RPMI8226 (cell line): Measurements from ENCODE around the gene SEPTIN1.

Experiments used
- DNase-seq: peaks from one replicate; pipeline ENCODE4 v3.0.0-alpha.2; 2015

SEPTIN1 gene

DNA sequence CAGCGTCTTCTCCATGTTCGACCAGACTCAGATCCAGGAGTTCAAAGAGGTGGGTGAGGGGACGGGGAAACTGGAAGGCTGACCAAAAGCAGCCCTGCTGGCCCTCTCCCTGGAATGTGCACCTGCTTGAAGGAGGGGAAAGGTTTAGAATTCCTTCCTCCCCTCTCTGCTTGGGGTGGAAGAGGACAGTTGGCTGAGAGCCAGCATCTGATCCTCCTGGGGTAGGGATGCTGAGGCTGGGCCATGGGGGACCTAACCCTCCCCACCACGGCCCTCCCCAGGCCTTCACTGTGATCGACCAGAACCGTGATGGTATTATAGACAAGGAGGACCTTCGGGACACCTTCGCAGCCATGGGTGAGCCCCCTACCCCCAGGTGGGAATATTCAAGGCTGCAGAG lies 6.5 kb downstream of the SEPTIN1 start:
- DNase-seq = no peak

DNA sequence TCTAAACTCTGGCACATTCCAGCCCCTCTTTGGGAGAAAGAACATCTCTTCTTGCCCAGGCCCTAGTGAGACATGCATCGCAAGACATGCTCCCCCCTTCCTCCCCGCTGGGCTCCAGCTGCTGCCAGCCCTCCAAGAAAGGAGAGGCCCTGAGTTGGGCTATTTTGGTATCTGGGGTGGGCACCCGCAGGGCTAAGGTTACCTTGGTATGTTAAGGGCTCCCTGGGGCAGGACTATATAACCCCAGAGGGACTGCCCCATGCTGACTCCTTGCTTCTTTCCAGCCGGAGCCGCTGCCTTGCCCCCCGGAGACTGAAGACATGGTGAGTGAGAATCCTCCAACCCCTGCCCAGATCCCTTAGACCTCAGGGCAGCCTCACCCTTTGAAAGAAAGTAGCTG lies 7.8 kb downstream of the SEPTIN1 start, which contains the start of gene MYL11:
Gene MYL11 (plus strand): TSS at position 265 of the 400 bp plus-strand sequence. CDS start 56 bp downstream, at position 321.
- no peak for DNase-seq

DNA sequence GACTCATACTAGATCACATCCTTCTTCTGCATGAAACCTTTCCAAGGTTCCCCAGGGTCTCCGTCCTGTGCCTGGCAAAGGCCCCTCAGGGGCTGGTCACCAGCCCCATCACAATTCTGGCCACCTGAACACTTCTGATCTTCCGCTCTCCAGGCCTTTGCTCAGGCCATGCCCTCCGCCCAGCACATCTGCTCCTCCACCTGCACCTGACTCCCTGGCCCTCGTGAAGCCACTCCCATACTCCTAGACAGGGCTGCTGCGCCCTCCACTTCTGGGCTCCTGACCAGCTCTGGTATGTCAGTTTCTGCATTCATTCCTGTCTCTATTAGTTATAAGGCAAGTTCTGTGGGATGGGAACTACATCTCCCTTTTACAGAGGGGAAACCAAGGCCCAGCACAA lies 9.6 kb downstream of the SEPTIN1 start:
- no peak for DNase-seq

DNA sequence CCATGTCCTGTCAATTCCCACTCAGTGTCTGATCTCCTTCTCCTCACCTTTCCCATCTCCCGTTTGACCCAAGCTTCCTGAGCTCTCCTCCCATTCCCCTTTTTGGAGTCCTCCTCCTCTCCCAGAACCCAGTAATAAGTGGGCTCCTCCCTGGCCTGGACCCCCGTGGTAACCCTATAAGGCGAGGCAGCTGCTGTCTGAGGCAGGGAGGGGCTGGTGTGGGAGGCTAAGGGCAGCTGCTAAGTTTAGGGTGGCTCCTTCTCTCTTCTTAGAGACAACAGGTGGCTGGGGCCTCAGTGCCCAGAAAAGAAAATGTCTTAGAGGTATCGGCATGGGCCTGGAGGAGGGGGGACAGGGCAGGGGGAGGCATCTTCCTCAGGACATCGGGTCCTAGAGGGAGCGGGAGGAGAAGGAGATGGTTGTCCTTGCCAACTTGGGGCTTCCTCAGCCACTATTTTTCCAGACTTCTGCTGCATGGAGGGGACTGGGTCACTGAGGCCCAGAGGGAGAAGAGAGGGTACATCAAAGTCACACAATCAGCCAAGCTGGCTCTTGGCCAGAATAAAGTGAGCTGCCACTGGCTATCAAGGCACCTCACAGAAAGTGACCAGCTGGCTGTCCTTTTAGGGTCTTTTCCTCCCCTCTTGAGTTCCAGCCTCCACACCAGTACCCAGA lies 10.2 kb downstream of the SEPTIN1 start:
- DNase-seq = no peak

DNA sequence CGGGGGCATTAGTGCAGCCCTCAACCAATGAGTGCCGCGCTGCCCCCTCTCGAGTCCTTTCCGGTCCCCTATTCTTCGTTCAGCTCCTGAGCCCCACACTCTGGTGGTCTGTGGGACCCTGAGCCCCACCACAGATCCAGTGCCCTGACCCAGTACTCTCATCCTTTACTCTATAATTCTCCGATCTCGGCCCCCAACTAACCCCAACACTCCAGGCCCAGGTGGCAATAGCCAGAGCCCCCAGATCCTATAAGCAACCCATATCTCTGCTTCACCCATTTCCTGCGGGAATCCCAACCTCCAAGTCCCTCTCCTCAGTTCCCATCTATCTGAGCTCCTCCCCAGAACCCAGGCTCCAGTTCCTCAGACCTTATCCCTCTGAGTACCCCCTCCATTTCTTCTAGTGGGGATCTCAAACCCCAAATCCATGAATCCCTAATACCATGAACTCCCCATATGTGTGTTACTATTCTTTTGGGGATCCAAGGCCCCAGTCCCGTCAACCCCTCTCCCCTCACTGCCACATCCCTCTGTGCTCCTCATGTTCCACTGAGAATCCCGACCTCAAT lies 11.0 kb downstream of the SEPTIN1 start:
- DNase-seq = no peak

DNA sequence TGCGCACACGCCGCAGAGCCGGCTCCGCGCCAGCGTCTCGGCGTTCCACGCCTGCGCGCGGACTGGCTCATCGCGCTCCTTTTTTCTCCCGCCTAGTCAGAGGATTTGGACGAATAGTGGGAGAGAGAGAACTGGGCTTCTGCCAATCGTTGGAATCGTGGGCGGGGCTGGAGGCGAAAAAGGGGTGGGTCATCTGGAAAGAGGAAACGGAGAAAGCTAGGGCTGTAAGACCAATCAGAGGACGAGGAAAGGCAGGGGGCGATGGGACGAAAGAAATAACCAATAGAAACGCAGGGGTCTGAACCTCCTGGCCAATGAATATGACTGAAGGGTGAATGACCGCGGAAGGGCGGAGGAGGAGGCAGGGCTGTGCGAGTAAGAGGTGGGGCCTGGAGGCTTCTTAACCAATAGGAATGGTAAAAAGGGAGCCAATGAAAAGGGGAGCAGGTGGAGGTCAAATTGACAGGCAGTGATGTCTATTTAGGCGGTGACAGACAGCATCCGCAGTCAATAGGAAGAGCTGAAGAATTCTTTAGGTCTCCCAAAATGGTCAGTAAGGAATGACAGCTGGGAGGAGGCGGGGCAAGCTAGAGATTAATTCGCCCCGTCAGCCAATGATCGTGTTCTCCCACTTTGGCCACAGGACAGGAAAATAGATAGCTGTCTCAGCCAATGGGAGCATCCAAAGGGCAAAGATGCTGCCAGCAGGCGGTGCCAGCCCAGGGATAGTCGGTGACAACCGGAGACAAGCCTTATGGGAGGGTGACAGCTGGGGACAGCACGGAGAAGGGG lies 11.7 kb downstream of the SEPTIN1 start, which contains the start of gene TBC1D10B:
Gene TBC1D10B (minus strand): TSS at position 39 of the 792 bp plus-strand sequence. CDS start 311 bp downstream, outside the sequence.
- peak; percentile 100 for DNase-seq

DNA sequence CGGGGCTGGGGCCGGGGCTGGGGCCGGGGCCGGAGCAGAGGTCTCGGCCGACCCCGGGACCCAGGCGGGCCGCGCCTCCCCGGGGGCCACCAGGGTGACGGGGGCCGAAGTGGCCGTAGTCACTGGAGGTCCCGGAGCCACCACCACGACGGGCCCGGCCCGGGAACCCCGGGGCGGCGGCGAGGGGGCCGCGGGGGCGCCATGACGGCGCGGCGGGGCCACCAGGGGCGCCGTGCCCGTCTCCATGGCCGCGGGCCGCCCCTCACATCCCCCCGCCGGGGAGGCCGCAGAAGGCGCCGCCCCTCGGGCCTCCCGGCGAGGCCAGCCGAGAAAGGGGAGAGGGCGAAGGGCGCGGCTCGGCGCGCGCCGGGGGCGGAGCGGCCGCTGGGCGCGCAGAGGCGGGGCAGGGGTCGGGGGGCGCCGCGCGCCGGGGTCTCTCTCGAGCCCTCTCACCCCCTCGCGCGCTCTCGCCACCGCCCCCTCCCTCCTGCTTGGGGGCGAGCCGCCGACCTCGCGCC lies 12.4 kb downstream of the SEPTIN1 start:
- no peak for DNase-seq

DNA sequence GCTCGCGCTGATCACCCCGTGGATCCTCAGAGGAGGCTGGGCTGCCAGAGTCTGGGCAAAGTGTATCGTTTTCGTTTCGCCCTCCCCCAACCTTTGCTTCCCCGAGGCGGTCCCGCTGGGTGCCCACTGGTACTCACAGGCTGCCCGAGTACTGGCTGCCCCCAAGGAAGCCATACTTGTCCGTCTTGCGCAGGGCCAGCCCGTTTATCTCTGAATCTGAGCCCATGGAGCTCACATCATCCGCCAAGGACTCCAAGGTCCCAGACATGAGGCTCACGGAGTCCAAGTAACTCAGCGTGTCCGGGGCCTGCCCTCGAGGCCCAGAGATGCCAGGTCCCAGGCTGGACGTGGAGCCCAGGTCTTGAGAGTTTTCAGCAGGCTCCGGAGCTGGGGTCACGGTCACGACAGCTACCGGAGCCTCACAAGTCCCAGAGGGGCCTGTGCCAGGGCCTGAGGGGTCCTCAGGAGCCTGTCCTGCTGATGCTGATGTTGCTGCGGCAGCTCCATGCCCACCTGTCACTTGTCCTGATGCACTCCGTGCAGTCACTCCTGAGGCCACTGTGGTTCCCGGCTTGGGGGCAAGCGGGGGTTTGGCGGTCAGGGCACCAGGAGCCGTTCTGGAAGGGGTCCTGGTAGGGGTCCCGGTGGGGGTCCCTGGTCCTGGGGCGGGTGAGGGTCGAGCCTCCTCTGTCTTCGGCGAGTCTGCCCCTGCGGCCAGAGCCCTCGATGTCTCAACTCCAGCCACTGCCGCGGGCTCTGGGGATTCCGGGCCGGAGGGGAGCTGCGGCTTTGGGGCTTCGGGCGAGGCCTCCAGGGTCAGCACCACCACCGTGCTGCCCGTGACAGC lies 13.0 kb downstream of the SEPTIN1 start:
- peak; percentile 41 for DNase-seq

DNA sequence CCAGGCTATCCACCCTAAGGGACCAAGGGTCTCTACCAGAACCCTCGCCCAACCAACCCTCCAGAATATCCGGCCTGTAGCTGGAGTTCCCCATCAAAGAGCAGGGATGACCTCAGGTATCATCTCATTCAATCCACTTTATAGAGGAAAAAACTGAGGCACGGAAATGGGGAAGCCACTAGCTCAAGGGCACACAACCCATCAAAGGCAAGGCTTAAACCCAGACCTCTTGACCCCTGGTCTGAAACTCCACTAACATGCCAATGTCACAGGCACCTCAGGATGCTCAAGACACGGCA lies 13.6 kb downstream of the SEPTIN1 start:
- DNase-seq = no peak

DNA sequence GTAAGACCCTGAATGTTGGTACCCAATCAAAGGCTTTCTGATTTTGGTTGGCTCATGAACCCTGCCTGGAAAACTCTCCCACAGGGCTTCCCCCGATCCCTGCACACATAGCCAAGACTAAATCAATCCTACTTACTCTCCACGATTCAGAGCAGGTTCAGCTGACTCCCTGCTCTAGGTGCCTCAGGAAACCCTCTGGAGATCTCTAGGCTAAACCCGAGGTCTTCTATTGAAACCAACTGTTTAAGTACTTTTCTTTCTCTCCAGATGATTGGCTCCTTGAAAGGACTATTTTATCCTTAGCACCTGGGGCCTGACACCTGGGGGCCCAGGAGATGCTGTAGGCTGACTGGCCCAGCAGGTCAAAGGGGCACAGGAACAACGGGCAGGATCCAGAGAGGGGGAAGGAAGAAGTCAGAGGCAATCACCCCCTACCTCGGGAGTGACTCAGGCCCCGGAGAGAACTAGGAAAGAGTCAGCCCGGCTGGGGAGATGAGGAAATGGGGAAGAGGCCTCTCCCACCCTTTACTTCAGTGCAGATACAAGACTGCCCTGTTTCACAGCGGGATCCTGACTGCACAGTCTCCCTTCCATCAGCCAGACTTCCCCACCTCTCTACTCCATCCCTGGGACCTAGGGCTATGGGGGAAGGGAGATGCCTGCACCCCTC lies 14.1 kb downstream of the SEPTIN1 start:
- DNase-seq = no peak

DNA sequence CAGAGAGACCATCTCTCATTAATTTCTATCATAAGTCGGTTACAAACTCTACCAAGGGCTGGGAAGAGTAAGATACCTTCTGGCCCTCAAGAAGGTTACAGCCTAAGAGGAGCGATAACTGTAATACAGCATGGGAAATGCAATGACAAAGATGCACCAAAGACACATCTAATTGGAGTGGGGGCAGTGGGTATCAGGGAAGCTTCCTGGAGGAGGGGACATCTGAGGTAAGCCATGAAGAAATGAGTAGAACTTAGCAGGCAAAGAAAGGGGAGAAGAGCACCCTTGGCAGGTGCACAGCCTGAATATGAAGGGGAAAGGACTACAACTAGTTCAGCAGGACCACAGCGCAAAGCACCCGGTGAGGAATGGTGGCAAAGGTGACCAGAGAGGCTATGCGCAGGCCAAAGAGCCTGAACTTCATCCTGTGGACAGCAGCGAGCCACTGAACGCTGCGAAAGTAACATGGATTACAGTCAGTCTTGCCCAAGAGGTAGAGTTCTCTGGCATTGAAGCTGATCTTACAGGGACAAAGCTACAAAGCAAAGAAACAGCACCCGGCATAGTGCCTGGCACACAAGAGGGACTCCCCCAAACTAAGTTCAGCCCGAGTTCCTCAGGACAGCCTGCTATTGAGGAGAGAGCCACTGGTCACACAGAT lies 14.9 kb downstream of the SEPTIN1 start:
- DNase-seq = no peak

DNA sequence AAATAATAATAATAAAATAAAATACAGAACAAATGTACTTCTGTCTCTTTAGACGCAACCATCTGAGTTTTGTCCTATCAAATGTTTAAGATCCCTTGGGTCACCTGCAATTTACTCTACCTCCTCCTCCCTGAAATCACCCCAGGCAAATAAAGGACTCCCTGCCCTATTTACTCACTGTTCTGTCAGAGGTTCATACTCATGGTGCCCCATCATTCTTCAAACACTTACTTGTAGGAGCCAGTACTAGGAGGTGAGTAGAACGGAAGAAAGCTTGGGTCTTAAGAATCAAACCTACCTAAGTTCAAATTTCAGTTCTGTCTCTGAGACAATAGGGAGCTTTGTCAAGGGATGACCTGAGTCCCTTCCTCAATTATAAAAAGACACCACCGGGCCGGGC lies 15.8 kb downstream of the SEPTIN1 start:
- no peak for DNase-seq

DNA sequence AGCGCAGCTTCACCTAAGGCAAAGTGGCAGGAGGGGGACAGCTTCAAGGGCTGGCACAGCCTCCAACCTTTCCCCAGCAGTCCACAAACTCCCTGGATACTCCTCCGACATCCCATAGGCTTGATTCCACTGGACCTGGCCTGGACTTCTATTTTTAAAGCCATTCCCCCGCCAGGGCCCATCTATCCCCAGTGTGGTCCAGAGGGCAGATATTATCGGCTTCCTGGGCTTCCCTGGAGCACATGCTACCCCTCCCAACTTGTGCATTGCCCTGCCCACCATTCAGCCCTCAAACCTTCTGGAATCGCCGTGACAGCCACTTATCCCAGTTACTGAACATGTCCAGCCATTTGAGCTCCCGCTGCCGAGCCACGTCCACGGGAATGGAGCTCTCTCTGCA lies 17.2 kb downstream of the SEPTIN1 start:
- DNase-seq = no peak

DNA sequence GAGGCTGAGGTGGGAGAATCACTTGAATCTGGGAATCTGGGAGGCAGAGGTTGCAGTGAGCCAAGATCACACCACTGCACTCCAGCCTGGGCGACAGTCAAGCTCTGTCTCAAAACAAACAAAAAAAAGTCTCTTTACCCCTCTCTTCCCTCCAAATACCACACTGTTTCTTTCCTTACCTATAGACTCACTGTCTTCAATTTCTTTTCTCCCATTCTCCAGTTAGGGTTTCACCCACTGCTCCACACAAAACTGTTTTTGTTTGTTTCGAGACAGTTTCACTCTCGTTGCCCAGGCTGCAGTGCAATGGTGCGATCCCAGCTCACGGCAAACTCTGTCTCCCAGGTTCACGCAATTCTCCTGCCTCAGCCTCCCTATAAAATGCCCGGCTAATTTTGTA lies 21.2 kb downstream of the SEPTIN1 start:
- no peak for DNase-seq

DNA sequence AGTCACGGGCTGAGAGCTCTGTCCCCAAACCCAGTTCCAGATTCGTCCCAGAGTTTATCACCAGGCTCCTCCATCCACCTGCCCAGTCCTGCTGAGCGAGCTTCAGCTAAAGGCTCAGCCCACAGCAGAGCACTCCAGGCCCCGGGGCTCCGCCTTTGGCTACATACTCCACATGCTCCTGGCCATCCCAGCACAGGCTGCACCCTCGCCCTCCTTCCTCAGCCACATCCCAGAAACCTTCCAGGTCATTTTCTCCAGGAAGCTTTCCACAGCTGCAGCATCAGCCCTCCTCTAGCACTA lies 22.5 kb downstream of the SEPTIN1 start:
- no peak for DNase-seq

DNA sequence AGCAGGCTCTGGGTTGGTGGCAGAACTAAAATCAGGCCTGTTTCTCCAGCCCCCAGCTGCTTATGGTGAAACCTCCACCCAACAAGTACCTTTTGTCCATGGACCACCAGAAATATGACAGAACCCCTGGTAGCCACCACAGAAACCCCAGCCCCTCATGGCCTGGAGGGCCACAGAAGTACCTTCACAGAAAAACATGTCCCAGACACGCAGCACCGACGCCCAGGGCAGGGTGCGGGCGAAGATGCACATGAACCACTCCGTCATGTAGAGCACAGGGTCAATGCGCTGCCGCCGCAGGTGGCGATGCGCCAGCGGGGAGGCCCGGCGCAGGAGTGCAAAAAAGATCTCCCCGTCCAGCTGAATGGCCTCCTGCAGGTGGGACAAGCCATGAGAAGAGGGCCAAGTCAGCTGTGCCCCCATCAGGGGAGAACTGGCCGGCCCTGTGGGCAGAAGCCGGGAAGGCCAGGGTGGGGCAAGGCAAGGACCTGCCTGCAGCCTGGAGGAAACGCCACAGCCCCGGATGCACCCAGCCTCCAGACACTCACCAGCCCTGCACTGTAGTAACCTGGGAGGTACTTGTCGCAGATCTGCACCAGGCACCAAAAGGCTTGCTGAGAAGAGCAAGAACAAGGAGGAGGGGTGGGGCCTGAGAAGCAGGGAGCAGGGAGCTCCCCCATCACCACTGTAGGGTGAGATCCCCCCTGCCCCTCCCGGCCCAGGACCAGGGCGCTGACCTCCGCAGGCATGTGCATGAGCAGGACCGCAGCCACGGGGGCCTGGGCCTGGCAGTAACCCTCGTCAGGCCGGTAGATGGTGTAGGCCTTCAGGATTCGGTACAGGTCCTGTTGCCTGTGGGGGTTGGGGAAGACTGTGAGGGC lies 23.1 kb downstream of the SEPTIN1 start:
- DNase-seq = no peak

DNA sequence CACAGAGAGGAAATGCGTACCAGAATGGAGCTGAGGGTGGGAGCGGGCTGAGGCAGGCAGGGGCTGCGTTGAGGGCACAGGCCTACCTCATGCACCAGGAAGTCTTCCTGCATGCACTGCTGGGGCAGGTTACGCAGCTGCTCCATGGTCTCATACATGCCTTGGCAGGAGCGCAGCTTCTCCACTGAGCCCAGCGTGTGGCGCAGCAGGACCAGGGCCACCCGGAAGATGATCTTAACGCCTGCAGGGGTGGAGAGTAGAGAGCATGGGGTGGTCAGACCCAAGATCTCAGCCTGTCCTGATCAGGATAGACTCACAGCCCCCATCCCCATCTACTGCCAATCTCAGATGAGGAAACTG lies 23.8 kb downstream of the SEPTIN1 start:
- no peak for DNase-seq

DNA sequence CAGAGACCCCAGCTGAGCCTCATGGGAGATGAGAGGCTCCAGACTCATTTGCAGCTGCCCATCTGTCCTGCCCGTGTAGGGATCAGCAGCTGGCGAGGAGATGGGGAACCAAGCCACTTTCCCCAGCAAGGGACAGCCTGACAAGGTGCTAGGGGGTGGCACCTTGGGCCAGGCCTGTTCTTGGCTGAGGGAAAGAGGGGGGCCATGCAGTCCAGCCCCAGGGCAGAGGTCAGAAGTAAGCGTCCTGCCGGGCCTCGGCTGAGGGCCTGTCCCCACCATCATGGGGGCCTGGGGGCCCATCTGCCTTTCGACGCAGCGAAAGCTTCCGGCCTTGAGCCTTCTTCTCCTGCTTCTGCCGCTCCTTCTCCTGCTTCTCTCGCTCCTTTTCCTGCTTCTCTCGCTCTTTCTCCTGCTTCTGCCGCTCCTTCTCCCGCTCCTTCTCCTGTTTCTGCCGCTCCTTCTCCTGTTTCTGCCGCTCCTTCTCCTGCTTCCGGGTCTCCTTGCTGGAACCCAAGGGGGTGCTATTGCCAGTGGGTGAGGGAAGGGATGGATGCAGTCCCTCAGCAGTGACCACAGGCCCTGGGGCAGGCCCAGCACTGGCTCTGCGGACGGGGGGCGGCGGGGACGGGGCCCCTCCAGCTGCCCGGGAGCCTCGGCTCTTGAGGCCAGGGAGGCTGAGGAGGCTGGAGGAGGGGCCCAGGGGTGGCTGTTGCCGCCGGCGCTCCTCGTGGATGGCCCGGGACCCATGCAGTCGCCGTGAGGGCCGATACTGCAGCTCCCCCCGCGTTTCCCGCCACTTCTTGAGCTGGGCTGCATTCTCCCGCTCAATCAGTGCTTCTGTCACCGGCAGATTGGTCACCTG lies 24.4 kb downstream of the SEPTIN1 start:
- no peak for DNase-seq

DNA sequence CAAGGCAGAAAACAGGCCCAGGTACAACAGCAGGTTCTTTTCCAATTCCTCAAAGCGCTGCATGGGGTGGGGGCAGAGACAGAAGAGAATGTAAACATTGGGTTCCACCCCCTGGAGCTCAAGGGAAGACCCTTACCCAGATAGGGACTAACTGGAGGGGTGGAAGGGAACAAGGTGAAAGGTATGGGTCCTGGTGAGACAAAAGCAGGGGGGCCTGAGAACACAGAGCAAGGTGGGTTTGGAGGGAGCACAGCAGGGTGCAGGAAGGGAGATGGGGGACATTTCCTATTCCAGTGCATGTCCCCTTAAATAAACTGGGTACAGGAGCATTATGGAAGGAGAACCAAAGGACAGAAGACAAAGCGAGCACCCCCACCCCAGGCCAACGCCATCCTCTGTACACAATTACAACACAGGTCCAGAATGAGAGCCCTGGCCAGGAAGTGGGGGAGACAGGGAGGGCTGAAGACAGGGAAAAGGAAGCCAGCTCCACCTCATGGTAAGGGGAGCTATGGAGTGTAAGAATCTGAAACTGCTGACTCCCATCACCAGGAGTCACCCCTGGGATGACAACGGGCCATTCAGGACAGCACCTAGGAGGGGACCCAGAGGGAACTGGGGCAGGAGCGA lies 25.2 kb downstream of the SEPTIN1 start:
- no peak for DNase-seq
